Amniotic stem cell (primary cell): ENCODE data around the gene CLCN4.

Experiments used
- DNase-seq: peaks from one replicate; lab custom pipeline; 2025; lab: John Stamatoyannopoulos, UW

Gene CLCN4

DNA sequence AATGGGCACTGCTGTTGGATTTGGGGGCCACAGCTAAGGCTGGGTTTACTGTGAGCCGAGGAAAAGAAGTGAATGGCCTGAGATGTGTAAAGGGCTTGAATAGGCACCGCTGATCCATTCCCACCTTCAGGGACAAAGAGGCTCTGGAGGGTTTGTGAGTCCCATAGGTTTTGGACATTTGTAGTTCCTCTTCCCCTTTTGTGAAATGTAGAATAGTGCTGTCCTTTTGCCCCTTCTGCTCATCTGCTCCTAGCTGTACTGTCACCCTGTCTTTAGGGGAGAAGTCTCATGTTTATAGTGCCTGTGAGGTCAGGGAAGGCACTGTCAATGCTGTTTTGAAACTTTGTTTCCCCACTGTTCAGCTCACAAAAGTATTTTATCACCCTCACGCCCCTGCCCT, 26.4 kb upstream of the CLCN4 start:
- no peak for DNase-seq

DNA sequence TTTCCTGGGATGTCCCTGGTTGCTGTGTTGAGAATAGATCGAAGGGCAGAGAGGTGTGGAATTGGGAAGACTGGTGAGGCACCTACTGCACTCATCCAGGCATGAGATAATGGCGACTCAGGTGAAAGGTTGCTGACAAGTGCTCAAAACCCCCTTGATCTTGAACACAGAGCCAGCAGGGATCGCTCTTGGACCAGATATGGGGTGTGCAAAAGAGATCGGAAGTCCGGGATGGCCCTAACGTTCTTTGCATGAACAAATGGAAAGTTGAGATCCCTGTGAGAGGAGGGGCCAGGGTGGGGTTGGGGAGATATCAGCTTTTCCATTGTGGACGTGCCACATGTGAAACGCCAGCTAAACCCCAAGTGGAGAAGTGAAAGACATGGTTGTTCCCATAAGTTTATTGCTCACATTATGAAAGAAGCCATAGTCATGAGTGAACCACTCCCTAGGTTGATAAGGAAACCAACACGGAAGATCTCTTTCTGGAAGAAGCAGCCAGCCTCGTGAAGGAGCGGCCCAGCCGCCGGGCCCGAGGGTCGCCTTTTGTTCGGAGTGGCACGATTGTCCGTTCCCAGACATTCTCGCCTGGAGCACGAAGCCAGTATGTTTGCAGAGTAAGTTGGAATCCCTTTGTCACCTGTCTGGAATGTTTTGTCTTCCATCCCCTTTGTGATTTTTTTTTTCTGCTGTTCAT, 22.6 kb upstream of the CLCN4 start:
- no peak for DNase-seq

DNA sequence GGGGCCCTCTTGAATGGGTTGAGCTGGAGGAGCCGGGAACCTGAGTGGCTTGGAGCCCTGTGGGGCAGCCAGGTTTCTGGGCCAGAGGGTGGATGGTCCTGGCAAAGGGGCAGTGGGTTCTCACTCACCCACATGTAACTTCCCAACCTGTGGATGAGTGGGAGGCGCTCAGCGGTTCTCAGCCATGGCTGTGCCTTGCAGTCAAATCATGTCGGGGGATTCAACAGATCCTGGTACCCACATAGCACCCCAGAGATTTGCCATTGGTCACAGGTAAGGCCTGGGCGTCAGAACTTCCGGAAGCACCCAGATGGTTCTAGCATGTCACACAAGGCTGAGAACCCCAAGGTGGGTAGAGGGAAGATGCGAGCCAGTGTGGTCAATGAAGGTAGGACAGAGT, 21.9 kb upstream of the CLCN4 start:
- no peak for DNase-seq

DNA sequence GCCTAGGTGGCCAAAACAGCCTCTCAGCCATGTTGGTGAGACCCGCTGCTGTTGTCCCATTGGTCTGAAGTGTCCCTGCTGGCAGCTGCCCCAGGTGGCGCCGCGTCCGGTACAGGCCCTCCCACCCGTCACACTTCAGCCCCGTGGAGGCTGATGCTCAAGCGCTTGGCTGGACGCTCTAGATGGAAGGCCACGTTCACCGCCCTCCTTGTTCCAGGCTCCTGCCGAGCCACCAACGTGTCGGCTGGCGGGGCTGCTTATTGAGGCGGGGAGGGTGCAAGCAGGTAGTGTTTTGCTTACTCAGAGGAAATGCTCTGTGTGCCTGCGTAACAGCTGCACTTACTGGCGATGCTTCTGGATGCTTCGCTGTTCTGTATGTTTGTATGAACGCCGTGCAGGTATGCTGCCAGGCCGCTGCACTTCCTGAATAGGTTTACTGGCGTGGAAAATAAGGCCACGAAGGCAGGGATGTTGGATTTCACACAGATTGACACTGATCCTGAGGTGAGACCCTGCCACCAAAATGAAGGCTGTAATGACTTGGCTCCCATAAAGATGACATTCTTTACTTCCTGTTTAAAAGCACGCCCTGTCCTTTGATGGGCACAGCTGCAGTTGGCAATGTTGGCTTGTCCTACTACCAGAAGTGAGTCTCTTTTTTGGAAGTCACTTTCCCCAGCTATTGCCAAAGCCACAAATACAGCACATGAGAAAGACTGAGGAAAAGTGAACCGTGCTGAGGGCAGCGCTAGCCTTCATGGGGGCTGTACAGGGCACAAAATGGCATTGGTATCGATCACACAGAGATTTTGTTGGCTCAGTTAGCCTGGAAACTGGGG, 21.0 kb upstream of the CLCN4 start:
- no peak for DNase-seq

DNA sequence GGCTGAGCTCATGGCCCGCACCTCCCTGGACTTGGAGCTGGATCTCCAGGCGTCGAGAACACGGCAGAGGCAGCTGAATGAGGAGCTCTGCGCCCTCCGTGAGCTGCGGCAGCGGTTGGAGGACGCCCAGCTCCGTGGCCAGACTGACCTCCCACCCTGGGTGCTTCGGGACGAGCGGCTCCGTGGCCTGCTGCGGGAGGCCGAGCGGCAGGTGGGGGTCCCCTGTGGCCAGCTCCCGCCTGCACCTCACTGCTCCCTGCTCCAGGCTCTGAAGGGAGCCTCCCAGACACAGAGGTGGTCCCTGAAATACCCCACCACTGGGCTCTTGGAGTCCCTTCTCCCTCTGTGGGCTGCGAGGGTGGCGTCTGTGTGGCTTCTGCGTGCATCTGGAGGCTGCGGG, 18.0 kb upstream of the CLCN4 start:
- no peak for DNase-seq

DNA sequence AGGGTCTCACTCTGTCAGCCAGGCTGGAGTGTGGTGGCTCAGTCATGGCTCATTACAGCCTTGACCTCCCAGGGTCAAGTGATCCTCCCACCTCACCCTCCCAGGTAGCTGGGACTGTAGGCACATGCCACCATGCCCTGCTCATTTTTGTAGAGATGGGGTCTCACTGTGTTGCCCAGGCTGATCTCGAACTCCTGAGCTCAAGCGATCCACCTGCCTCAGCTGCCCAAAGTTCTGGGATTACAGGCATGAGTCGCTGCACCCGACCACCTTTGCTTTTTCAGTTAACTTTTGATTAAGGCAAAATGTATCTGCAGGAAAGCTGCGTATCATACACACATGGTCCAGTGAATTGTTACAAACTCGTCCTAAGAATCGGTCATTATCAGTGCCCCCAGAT, 16.5 kb upstream of the CLCN4 start:
- DNase-seq = no peak

DNA sequence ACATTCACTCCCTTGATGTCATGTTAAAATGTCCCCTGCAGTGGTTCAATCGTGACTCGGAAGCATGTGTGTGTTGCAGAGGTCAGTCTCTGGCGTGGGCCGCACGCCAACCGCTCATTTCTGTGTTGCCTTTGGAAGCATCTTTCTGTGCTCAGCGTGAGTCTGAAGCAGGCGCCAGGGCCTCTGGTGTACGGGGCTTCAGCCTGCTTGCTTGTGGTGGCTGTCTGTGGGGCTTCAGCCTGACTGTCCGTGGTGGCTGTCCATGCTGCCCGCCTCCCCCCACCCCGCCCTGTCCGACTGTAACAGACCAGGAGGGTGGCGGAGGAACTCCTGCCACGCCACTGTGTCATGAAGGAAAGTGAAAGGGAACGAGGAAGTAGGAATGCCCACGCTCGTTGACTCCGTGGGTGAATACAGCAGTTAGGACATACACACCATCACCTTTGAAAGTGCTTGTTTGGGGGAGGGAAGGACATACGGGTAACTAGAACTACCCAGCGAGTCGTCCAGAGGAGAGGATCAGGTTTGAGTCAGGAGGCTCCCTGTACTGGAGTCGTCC, 14.7 kb upstream of the CLCN4 start:
- DNase-seq = no peak

DNA sequence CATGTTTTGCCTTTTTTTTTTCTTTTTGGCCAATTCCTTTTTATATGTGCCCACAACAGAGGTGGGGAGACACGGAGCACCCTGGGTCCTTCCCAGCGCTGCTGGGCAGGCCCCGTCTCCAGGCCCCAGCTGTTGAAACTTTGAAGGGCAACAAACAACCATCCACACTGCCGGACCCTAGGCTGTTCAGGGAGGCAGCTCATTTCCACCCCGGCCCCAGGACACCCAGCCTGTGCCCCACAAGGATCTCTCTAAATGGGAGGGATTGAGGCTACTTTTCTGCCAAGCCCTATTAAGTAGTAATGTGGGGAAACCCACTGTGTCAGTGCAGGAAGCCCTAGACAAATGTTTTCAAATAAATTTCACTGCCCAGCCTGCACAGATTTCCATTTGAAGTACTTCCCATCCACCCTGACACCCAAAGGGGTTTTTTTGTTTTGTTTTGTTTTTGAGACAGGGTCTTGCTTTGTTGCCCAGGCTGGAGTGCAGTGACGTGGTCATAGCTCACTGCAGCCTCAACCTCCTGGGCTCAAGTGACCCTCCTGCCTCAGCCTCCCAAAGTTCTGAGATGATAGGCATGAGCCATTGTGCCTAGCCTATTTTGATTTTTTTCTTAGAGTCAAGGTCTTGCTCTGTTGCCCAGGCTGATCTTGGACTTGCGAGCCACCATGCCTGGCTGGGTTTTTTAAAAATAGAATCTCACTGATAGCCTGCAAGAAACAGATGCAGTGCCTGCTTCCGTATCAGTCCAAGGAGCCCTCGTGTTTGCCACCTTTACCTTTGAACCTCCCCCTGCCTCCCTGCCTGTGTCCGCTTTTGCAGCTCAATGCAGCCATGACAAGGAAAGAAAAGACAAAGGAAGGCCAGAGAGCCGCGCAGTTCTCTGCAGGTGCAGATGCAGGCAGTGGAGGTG, 13.4 kb upstream of the CLCN4 start:
- no peak for DNase-seq

DNA sequence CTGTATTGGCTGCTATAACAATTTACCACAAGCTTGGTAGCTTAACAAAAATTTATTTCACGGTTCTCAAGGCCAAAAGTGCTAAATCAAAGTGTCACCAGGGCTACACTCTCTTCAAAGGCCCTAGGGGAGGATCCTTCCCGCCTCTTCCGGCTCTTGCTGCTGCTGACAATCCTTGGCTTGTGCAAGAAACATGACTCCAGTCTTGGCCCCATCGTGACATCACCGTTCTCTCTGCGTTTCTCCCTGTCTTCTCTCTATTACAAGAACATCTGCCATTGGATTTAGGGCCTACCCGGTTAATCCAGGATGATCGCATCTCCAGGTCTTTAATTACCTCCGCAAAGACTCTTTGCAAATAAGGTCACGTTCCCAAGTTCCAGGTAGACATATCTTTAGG, 10.4 kb upstream of the CLCN4 start:
- no peak for DNase-seq

DNA sequence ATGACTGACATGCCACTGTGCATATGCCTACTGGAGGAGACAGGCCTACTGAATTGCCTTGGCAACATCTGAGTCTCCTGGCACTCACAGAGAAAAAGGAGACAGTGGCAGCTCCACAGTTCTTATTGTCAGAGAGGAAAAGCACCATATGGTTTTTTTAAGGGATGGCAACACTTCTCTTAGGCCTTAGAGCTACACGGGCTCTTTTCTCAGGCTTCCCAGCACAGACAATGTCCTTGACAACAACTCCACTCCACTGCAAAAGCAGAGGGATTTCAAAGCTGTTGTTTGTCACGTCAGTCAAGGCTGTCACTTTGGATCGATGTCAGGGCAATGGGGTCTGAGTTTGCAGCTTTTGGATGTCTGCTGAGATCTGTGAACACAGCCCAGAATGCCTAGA, 4.7 kb upstream of the CLCN4 start:
- no peak for DNase-seq

DNA sequence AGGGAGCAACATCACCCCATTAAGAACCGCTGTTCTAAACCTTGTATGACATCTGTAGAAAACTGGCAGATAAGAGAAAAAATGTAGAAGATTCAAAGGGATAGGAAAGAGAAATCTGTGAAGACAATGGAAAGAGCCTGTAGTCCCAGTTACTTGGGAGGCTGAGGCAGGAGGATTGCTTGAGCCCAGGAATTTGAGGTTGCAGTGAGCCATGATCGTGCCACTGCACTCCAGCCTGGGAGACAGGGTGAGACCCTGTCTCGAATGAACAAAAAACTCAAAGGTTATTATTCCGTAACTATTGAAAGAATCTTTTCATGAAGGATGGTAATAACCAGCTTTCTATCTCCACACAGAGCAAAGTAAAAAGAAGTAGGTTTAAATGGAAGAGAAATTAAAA, 1.6 kb upstream of the CLCN4 start:
- DNase-seq = no peak

DNA sequence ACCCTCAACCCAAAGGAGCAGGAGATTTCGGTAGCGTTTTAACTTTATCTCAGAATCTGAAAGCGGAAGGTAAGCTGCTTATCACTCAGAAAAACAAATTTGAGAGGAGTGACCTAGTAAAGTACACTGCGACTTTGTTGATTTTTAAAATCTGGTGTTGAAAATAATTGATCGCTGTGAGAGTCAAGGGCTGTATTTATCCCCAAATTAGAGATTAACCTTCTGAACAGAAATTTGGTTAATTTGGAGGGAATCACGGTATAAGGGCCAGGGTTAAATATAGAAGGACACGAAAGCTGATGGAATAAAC, 212 bp downstream of the CLCN4 start:
- DNase-seq = no peak

DNA sequence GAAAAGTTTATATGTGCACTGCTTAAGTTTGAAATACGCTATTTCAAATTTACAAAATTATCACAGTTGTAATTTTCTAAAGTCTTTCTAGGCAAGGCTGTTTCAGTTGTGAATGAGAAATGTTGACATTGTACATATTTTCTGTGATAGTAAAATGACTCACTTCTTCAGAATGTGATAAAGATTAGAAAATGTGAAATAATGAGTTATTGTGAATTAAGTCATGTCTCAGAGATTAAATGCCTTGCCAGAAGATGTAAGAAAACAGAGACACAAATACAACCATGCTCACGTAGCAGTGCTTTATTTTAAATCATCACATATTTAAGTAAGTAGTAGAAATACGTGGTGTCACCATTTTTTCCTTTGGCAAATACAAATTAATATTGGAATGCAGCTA, 768 bp downstream of the CLCN4 start:
- no peak for DNase-seq

DNA sequence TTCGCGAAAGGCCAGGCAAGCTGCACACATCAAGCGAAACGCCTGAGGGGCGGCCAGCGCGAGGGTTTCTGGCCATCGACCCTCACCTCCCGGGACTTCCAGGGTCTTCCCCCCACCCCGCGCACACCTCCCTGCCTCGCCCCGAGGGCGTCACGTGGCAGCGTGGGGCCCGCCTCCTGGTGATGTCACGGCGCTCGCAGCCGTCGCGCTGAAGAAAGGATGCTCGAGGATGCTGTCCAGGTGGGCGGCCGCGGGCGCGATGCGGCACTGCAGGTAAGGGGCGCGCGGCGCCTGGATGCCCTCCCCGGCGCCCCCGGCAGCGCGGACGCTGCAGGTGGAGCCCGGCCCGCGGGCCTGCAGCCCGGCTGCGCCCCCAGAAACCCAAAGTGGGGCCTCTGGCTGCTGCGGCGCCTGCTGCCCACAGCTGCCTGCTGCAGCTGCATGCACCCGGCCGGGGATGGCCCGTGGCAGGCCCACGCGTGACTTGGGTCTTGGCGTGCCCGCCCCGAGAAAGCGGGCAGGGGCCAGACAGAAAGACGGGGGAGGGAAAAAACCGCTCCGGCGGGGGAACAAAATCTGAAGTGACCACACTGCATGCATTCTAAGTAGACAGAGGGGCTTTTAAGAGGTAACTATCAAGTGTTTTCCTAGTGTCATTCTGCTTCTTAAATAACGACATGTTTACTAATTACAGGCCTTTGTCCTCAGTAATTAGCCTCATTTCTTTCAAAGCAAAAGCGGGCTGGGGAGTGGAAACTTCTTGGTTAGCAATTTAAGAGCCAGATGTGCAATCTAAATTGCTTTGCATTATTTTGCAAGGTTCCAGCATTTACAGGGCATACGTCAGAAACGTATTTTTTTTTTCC, 1.7 kb downstream of the CLCN4 start:
- no peak for DNase-seq

DNA sequence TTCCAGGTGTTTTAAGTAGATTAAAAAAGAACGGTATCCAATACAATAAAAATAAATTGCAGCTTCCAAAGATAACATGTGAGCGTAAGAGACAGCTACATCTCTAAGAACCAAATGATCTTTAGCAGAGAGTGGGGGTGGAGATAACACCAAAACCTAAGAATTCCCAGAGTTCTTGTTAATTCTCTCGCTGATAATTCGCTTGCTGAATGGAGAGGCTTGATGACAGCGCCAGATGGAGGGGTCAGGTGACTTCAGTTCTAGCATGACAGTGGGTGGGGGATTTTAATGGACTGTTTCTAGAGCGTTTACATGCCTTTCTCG, 2.3 kb downstream of the CLCN4 start:
- DNase-seq = no peak

DNA sequence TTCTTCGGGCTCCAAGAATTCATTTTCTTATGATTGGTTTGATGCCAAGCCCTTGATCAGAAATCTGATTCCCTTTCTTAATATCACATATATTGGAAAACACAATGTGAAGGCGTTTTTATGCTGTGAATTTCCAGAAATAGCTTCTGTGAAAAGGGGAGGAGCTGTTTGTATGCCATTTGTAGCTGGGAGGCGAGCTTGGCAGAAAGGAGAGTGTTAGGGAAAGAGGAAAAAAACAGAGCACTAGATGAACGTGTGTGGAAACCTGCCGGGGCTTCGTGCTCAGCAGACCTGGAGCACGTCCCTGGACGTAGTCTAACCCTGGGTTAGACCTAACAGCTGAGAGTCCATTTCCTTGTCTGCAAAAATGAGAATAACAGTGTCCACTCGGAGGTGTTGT, 3.4 kb downstream of the CLCN4 start:
- DNase-seq = no peak

DNA sequence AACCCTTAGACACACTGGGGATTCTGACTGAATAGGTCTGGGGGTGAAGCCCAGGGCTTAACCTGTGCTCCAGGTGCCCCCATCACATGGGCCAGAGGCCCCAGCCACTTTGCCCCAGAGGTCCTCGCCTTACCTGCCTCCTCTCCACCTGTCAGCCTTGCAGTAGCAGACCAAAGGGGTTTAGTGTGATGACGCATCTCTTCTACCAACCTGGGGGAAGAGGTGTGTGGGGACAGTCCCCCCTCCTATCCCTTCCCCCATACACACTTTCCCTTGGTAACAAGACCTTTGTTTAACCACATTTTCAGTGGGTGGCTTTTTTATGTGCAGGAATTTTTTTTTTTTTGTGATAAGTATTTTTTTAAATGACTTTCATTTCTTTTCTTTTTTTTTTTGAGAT, 6.3 kb downstream of the CLCN4 start:
- no peak for DNase-seq

DNA sequence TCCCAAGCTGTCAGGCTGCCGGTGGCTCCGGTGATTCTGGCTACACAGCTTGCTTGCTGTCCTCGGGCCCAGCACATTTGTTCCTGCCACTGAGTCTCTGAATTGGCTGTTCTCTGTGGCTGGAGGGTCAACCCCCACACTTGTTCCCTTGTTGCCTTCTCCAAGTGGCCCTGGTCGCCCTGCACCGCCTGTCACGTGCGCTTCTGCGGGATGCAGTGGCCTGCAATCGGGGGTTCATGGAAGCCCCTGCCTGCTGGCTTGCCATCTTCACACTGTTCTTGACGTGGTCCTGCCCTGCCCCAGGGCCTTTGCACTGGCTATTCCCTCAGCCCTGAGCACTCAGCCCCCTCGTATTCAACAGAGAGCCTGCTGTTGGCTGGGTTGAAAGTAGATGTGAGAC, 8.1 kb downstream of the CLCN4 start:
- DNase-seq = no peak

DNA sequence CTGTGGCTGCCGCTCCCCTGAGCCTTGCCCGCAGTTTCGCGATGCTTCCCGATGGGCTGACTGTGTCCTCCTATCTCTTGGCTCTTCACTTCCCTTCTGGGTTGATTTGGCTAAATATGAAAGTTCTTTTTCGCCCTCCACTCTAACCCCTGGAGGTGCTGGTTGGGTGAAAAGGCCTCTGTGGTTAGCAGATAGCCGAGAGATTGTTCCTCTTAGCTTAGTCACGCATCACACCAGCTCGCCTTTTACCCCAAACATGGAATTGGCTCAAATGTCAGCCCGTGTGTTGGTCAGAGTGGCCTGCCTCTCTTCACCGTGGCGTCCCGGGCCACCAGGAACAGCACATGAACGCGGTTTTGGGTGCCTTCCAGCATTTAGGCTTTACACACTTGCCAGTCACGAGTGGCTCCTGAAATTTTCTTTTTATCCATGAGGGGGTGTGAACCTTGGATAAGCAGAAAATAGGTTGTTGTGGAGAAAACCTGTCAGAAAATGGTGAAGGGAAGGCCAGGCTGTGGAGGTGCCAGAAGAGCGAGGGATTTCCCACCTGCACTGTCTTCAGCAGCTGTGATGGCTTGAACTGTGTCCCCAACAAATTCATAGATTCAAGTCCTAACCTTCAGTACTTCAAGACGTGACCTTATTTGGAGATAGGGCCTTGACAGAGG, 8.9 kb downstream of the CLCN4 start:
- DNase-seq = no peak

DNA sequence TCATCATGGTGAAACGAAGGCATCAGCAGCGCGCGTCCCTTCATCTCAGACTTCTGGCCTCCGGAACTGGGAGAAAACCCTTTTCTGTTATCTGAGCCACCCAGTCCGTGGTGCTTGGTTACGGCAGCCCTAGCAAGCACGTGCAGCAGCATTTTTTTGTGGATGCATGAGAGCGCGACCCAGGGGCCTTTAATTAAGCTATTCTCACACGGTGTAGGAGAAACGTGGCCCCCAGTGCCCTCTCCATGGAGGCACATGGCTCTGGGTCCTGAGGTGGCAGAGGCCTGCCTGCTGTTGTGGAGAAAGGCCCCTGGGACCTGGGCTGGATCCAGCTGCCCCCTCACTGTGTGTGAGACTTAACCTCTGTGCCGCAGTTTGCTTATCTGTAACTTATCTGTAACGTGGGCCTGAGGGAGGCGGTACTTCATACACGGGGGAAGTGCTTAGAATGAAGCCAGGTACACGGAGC, 9.5 kb downstream of the CLCN4 start:
- DNase-seq = no peak

DNA sequence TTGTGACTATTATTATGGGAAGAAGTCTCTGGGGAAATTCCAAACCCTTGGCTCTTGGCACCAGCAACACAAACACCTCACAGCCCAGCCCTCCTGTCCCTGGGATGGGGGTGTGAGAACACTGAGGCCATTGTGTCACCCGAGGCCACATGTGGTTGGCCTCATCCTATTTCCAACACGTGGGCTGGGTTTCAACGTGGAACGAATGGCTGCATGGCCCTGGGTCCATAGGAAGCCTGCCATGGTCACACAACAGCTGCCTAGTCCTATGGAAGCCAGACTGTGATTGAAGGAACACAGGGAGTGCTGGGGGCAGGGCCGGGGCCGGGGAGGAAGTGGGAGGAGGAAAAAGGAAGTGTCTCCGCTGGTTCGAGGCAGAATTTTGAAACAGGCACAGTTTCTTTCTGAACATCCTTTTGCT, 10.0 kb downstream of the CLCN4 start:
- DNase-seq = no peak
